Heart left ventricle (tissue), 13 donors: ENCODE data around the gene PGBD5.

ENCODE experiments used
- CTCF ChIP-seq, 12 donors: fragments of 200-600 bp; sonication (generic) in 4 of 12; IDR thresholded peaks; one replicate each; pipeline versions ENCODE4 v1.5.0 to v1.8.0; 2018 to 2022; ENCODE audit warnings: antibody characterized with exemption in 12 of 12, mild to moderate bottlenecking in 5 of 12
- POLR2A ChIP-seq, 2 donors: fragments of 450-650 bp; IDR thresholded peaks; one replicate each; pipeline ENCODE4 v1.6.1; 2017; ENCODE audit warnings: antibody characterized with exemption in 2 of 2, mild to moderate bottlenecking in 2 of 2, moderate library complexity in 2 of 2
- donor health status: ischemic (EF 13 %, LVEDD 7.1; RV severe dilation, severe dysfunction).
- donor health status: DM: no; HTN: yes; CAD: no.
- donor health status: DM: no; HTN: no; CAD: no.
- donor health status: ischemic (EF 25% LVEDD 6.9; RV normal size, moderate dysfunction).
- donor health status: ischemic (EF 25% LVEDD 5.7; RV mildly dilated, moderate dysfunction).
- donor health status: ischemic (EF 35%, LVEDD 5.7; RV mildly dilated, moderate dysfunction).
- donor health status: nonischemic (EF 11% LVEDD 7.7; RV severe dilation, severe dysfunction).
- donor health status: DM: yes; HTN: yes; CAD: no.
- donor health status: PGD.
- donor health status: ischemic (EF 29% LVEDD 5.4; RV normal size, mild dysfunction).
- donor health status: nonischemic (EF 23%, LVEDD 6.1; RV moderate dilation, normal function).

GRCh38 chr1:230377324-230377723 lies 48.8 kb downstream of the PGBD5 start:
- no peak for TF ChIP-seq CTCF (IDR thresholded peaks at IDR 0.05)
- TF ChIP-seq POLR2A (IDR thresholded peaks at IDR 0.05) = no peak
